B cell (primary cell): ENCODE measurements around the gene AKTIP.

Source experiments
- CTCF ChIP-seq: fragments of 200-600 bp; IDR thresholded peaks from one replicate; pipeline ENCODE4 v1.8.0; 2022; ENCODE audit warnings: antibody characterized with exemption, mild to moderate bottlenecking
- EZH2 ChIP-seq: IDR thresholded peaks from 2 replicates; pipeline ENCODE4 v1.6.1; 2012; ENCODE audit warnings: borderline replicate concordance, low read depth, mild to moderate bottlenecking, moderate library complexity, low read length; ENCODE audit not compliant: insufficient read depth, poor library complexity, severe bottlenecking

GRCh38 chr16:53534206-53534605 is 31.2 kb upstream of the AKTIP start:
- TF ChIP-seq CTCF, result no peak
- no peak for TF ChIP-seq EZH2
